SU-DHL-6 (cell line): ENCODE results near the gene PRKAG1.

Experiments
- EZH2phosphoT487 ChIP-seq: fragments of 200-600 bp; sonication (generic), shearing (Covaris generic); conservative IDR thresholded peaks from 2 replicates; pipeline ENCODE4 v1.6.1; 2018; ENCODE audit warnings: mild to moderate bottlenecking, antibody characterized with exemption, low read length, moderate library complexity, mixed read lengths
- TF ChIP-seq, protein P1 (sequence below): fragments of 200-600 bp; sonication (generic); IDR thresholded peaks from one replicate; pipeline ENCODE4 v1.5.1; 2017; ENCODE audit warnings: antibody characterized with exemption, mild to moderate bottlenecking, low read length, moderate library complexity; ENCODE audit not compliant: insufficient read depth, poor library complexity, severe bottlenecking

DNA sequence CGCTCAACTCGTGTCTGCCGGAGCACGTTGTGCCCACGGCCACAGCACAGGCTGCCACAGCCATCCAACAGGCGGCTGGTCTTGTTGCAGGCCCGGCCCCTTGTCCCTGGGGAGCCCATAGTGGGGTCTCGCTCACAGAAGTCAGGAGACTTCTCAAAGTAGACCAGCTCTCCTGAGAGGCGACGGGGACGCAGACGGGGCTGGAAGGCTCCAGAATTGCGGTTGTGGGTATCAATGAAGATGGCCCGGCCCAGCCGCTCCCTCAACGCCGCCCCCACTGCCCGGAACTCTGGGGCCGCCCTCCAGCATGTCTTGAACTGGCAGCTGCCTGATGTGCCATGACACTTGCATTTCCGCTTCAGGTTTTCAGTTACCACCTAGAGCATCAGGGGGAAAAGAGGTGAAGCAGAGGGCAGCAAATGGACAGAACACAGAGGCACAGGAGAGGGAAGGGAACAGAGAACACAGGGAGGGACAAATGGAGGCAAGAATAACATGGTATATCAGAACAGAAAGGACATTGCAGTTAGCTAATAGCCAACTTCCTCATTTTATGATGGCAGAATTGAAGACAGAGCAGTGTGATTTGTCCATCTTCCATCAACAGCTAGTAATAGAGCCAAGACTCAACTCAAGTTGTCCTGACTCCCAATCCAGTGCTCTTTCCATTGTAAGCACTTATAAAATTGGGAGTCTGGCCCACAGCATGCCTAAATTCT, 52.2 kb downstream of the PRKAG1 start:
- TF ChIP-seq, protein P1, sequence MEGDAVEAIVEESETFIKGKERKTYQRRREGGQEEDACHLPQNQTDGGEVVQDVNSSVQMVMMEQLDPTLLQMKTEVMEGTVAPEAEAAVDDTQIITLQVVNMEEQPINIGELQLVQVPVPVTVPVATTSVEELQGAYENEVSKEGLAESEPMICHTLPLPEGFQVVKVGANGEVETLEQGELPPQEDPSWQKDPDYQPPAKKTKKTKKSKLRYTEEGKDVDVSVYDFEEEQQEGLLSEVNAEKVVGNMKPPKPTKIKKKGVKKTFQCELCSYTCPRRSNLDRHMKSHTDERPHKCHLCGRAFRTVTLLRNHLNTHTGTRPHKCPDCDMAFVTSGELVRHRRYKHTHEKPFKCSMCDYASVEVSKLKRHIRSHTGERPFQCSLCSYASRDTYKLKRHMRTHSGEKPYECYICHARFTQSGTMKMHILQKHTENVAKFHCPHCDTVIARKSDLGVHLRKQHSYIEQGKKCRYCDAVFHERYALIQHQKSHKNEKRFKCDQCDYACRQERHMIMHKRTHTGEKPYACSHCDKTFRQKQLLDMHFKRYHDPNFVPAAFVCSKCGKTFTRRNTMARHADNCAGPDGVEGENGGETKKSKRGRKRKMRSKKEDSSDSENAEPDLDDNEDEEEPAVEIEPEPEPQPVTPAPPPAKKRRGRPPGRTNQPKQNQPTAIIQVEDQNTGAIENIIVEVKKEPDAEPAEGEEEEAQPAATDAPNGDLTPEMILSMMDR = no peak
- TF ChIP-seq EZH2phosphoT487 = no peak
